K562 (cell line): ENCODE measurements around the gene LMO3. TPM values are rescaled to one million over a fixed set of nuclear protein-coding genes. Genes with fewer than 3 reads are reported as not detected.

Source experiments
- ATAC-seq: fragments of 200-7000 bp; cut with Tn5 transposase; 3 replicates; pipeline ENCODE4 v1.9.1; 2020; ENCODE audit warnings: moderate library complexity
- BruUV-seq: library from RNA; stranded (reverse); fragments of 400-500 nt; replicated peaks from 2 replicates; lab custom pipeline; 2021; lab: Mats Ljungman, UMichigan
- CTCF ChIA-PET: fragments of 300-600 bp; formaldehyde crosslinking; extraction: SDS; loops from one replicate; lab custom pipeline; 2021; ENCODE audit warnings: low intra/inter-chr PET ratio; lab: Yijun Ruan, JAX
- POLR2A ChIA-PET: fragments of 300-600, 350-650 bp; sonication (Branson Sonifier 250); formaldehyde crosslinking; extraction: SDS; loops from one replicate; lab custom pipeline; 2021; ENCODE audit warnings: antibody characterized with exemption, inconsistent platforms; lab: Yijun Ruan, JAX
- DNase-seq, 4 experiments: peaks; one replicate each; pipeline versions ENCODE4 v3.0.0 to v3.0.0-alpha.2; 2011 to 2018; ENCODE audit warnings: low spot score in 3 of 4, mixed read lengths in 3 of 4; ENCODE audit errors: extremely low read depth in 1 of 4
- FAIRE-seq: peaks from 2 replicates; lab custom pipeline; 2011; peaks lifted over from hg19 to GRCh38; lab: Jason Lieb, UNC
- H2AFZ ChIP-seq: 2 replicates; pipeline ENCODE4 v1.6.0; 2011; ENCODE audit warnings: low read depth, low read length, control low read depth, inconsistent platforms
- H3K27ac ChIP-seq: fragments of 200-600 bp; 3 replicates; pipeline ENCODE4 v1.8.0; 2011; ENCODE audit warnings: low read depth, mild to moderate bottlenecking, control low read depth, inconsistent platforms, low read length, moderate library complexity, mixed read lengths; ENCODE audit errors: extremely low read depth
- H3K27me3 ChIP-seq, 2 experiments: fragments of 300-600 bp in 1 of 2; 2 replicates in 1 of 2; 3 replicates in 1 of 2; pipeline versions ENCODE4 v1.6.0 to v1.8.0; 2011; ENCODE audit warnings: inconsistent platforms in 2 of 2, low read length in 2 of 2, mild to moderate bottlenecking in 1 of 2, mixed read lengths in 1 of 2, moderate library complexity in 1 of 2; ENCODE audit not compliant: control insufficient read depth in 2 of 2, insufficient read depth in 2 of 2
- H3K36me3 ChIP-seq: fragments of 300-600 bp; 3 replicates; pipeline ENCODE4 v1.8.0; 2011; ENCODE audit warnings: mild to moderate bottlenecking, low read length, inconsistent platforms; ENCODE audit not compliant: control insufficient read depth, insufficient read depth
- H3K4me1 ChIP-seq, 2 experiments: fragments of 200-600 bp in 1 of 2; replicated peaks in 1 of 2; 2 replicates in 1 of 2; 3 replicates in 1 of 2; pipeline versions ENCODE4 v1.5.1 to v1.8.0; 2011; ENCODE audit warnings: inconsistent platforms in 2 of 2, low read length in 2 of 2, mild to moderate bottlenecking in 1 of 2, mixed read lengths in 1 of 2, moderate library complexity in 1 of 2; ENCODE audit not compliant: control insufficient read depth in 2 of 2, insufficient read depth in 2 of 2
- H3K4me2 ChIP-seq: 2 replicates; pipeline ENCODE4 v1.6.1; 2011; ENCODE audit warnings: low read length, control low read depth, inconsistent platforms, mixed read lengths; ENCODE audit not compliant: insufficient read depth
- H3K4me3 ChIP-seq: fragments of 200-600 bp; sonication (generic), shearing (Covaris generic); 2 replicates; pipeline ENCODE4 v1.5.1; 2016; ENCODE audit warnings: control low read depth, inconsistent platforms
- H3K79me2 ChIP-seq: fragments of 200-600 bp; 3 replicates; pipeline ENCODE4 v1.8.0; 2011; ENCODE audit warnings: low read length, inconsistent platforms; ENCODE audit not compliant: control insufficient read depth, insufficient read depth
- H3K9ac ChIP-seq, 2 experiments: 2 replicates each; pipeline versions ENCODE4 v1.6.0 to v1.6.1; 2011; ENCODE audit warnings: low read depth in 2 of 2, low read length in 2 of 2, control low read depth in 1 of 2, inconsistent platforms in 1 of 2, mild to moderate bottlenecking in 1 of 2, mixed read lengths in 1 of 2; ENCODE audit not compliant: insufficient read depth in 1 of 2
- H3K9me1 ChIP-seq: one replicate; pipeline ENCODE4 v1.6.0; 2011; ENCODE audit warnings: inconsistent platforms, mild to moderate bottlenecking, low read length, moderate library complexity; ENCODE audit not compliant: control insufficient read depth, insufficient read depth
- H3K9me3 ChIP-seq: replicated peaks from 2 replicates; pipeline ENCODE4 v1.5.1; 2011; ENCODE audit warnings: low read depth, low read length, inconsistent platforms; ENCODE audit not compliant: control insufficient read depth, insufficient read depth
- H4K20me1 ChIP-seq: replicated peaks from 2 replicates; pipeline ENCODE4 v1.6.1; 2011; ENCODE audit warnings: low read length, inconsistent platforms, mixed read lengths; ENCODE audit not compliant: control insufficient read depth, insufficient read depth
- HCFC1 ChIP-seq: IDR thresholded peaks from 2 replicates; pipeline ENCODE4 v1.6.1; 2012; ENCODE audit warnings: low read depth, low read length, improper control_type of control experiment
- RFX1 ChIP-seq: fragments of 450-650 bp; IDR thresholded peaks from 2 replicates; pipeline ENCODE4 v1.6.1; 2016; ENCODE audit warnings: mild to moderate bottlenecking, moderate library complexity
- SMC3 ChIP-seq: conservative IDR thresholded peaks from 2 replicates; pipeline ENCODE4 v1.6.1; 2011; ENCODE audit warnings: low read depth, low read length, improper control_type of control experiment; ENCODE audit not compliant: insufficient read depth
- WGBS: fragments of 100-300 bp; shearing (Covaris generic); methylation state at CpG from one replicate; pipeline ENCODE4 v1.1.6; 2016; ENCODE audit warnings: low coverage, mixed read lengths; ENCODE audit not compliant: insufficient coverage; ENCODE audit errors: missing lambda C conversion rate; 5-methylcytosine and 5-hydroxymethylcytosine counted together
- in situ Hi-C: fragments of 300-500 bp; cut with MboI; formaldehyde crosslinking; loops from 4 replicates; pipeline ENCODE4 v1.15.0; 2018; ENCODE audit warnings: inconsistent platforms, mixed read lengths
- intact Hi-C: fragments of 100-400 bp; cut with micrococcal nuclease; formaldehyde crosslinking; loops from 2 replicates; pipeline ENCODE4 v1.14.2; 2022
- polyA plus RNA-seq, 8 experiments: library from polyadenylated mRNA; depleted of rRNA in 4 of 8; stranded (reverse) in 5 of 8; unstranded in 3 of 8; fragments of >200 nt; fragmentation: Nextera tagmentation in 2 of 8; fragmentation: Illumina TruSeq in 1 of 8; extraction: Ambion mirVana in 2 of 8; extraction: Trizol in 1 of 8; gene quantifications; 2 replicates each; pipeline versions ENCODE4 v1.2.1 to v1.2.3, GENCODE V29; 2011 to 2014; ENCODE audit warnings: inconsistent platforms in 1 of 8, missing spikeins in 1 of 8
- total RNA-seq, 7 experiments: library from RNA; depleted of rRNA in 6 of 7; stranded (reverse); fragments of >200 nt in 6 of 7; fragmentation: Illumina TruSeq in 2 of 7; extraction: Trizol in 2 of 7; gene quantifications; 2 replicates each; pipeline versions ENCODE4 v1.2.1 to v1.2.3, GENCODE V29; 2011 to 2021; ENCODE audit warnings: low replicate concordance in 1 of 7
- TF ChIP-seq, protein P1 (sequence below): sonication (generic); formaldehyde crosslinking; IDR thresholded peaks from 2 replicates; pipeline ENCODE4 v1.8.1; 2023; ENCODE audit warnings: mild to moderate bottlenecking, missing genetic modification reagents

LMO3 gene
- total and polyA plus RNA-seq, 9 of the 15 experiments (the other 6 are each of a cell fraction or from before 2014, with no cell fraction given): 0.04 to 0.40 (median 0.05) TPM; not detected in 6

DNA sequence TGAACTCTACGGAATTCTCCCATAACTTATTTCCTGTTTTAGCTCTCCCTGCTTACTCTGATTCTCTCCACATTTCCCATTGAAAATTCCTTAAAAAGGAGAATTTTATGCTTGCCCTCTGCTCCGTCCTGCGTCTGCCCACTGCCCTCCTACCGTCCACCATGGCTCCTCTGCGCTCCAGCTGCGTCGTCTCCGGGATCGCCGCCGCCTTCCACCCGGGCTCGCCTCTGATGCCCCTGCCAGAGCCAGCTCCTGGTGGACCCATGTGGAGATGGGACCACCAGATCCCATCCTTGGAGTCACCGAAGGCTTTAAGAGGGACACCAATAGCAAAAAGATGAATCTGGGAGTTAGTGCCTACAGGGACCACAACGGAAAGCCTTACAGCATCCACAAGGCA lies 92.7 kb downstream of the LMO3 start (continued):
- no peak for TF ChIP-seq HCFC1
- TF ChIP-seq RFX1: no peak
- TF ChIP-seq, all 486 proteins: peak for 0

DNA sequence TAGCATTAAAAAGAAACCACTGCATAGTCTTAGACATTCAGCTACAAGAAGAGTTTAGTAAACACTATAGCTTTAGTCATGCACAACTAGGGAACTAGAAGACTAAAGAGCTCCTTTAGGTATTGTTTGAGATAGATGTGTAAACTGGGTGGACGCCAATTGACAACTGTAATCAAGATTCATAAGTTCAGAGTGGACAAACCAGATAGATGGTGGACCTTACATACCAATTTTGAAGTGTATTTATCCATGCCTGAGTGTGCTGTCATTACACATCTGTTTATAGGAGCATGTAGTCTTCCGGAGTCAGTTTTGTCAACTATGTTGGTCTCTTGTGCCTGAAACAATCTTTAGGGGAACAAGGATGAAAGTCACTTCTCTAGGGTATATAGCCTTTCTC lies 96.6 kb downstream of the LMO3 start:
- Histone ChIP-seq H3K9ac (no peak overlapping the region), H3K27ac (no peak overlapping the region), H3K4me2 (no peak overlapping the region)
- no peak for TF ChIP-seq SMC3
- TF ChIP-seq, protein P1, sequence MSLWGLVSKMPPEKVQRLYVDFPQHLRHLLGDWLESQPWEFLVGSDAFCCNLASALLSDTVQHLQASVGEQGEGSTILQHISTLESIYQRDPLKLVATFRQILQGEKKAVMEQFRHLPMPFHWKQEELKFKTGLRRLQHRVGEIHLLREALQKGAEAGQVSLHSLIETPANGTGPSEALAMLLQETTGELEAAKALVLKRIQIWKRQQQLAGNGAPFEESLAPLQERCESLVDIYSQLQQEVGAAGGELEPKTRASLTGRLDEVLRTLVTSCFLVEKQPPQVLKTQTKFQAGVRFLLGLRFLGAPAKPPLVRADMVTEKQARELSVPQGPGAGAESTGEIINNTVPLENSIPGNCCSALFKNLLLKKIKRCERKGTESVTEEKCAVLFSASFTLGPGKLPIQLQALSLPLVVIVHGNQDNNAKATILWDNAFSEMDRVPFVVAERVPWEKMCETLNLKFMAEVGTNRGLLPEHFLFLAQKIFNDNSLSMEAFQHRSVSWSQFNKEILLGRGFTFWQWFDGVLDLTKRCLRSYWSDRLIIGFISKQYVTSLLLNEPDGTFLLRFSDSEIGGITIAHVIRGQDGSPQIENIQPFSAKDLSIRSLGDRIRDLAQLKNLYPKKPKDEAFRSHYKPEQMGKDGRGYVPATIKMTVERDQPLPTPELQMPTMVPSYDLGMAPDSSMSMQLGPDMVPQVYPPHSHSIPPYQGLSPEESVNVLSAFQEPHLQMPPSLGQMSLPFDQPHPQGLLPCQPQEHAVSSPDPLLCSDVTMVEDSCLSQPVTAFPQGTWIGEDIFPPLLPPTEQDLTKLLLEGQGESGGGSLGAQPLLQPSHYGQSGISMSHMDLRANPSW: no peak
- TF ChIP-seq, all 486 proteins: peak for 0
- H3K27me3 ChIP-seq: no peaks in the 10 kb centered on the region
- FAIRE-seq: no peak
- WGBS: 0% methylated on average over 2 of the region's 2 CpGs
- in situ Hi-C loops (no loop called here), intact Hi-C loops (no loop called here)
- H3K4me3 ChIP-seq: no peak overlapping the region
- no peak for DNase-seq
- H4K20me1 ChIP-seq: no peaks in the 10 kb centered on the region
- no peaks in the 10 kb centered on the region for H3K9me3 ChIP-seq
- no peak overlapping the region for H2AFZ ChIP-seq
- ATAC-seq: no peak
- H3K36me3 ChIP-seq: no peaks in the 10 kb centered on the region
- ChIA-PET POLR2A (no interaction called here), CTCF (no interaction called here)
- H3K9me1 ChIP-seq: no peaks in the 10 kb centered on the region
- no TSS peak for BruUV-seq
- no peaks in the 10 kb centered on the region for H3K4me1 ChIP-seq
- H3K79me2 ChIP-seq: no peaks in the 10 kb centered on the region
